Right renal cortex interstitium (tissue), 3 donors: ENCODE results near the gene KLF13. TPM values are rescaled to one million over a fixed set of nuclear protein-coding genes. Genes with fewer than 3 reads are reported as not detected.

Source experiments
- DNase-seq, 3 donors: peaks; one replicate each; pipeline ENCODE4 v3.0.0-alpha.2; 2013; ENCODE audit warnings: low read depth in 3 of 3, low spot score in 2 of 3
- polyA plus RNA-seq, 3 donors: library from polyadenylated mRNA; unstranded; fragments of 120-200 nt; gene quantifications; one replicate each; pipeline ENCODE4 v1.2.1, GENCODE V29; 2013; ENCODE audit not compliant: insufficient read length in 3 of 3

Gene KLF13
- polyA plus RNA-seq, 3 donors: 68.1 to 72.8 (median 72.0) TPM

DNA sequence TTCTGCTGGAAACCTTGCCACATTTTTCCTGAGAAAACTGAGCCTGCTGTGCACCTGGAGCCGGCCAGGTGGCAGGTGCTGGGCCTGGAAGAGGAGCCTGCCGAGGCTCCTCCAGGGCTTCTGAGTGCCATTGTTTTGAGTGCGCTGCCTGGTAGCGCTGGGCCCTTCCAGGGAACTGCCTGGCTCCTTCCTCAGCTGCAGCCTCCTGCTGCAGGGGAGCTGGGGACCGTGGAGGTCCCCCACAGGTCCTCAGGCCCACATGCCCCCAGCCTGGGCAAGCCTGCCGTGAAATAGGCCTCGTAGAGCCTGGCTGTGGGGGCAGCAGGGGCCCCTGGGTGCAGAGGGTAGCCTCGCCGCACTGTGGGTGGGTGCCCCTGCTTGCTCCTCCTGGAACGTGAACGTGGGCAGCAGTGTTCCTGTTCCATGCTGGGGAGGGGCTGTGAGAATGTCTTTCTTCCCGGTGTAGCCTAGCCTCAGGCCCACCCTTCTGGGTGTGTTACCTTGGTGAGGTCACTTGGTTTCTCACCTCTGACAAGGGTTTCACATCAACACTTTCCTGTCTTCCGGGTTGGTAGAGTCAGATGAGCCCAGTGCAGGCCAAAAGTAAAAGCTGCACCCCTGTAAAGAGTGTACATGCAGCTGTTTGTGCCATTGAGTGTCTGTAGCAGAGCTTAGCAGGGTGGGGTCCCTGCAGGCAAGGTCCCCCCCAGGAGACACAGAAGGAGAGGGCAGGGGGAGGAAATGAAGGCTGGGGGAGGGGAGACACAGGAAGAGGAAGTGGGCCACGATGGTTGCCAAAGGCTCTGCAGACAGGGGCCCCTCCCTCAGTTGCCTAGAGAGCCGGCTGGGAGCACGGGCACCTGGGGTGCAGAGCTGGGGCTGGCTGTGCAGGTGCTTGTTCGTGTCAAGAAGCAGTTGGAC lies 34.5 kb downstream of the KLF13 start:
- DNase-seq: no peak

DNA sequence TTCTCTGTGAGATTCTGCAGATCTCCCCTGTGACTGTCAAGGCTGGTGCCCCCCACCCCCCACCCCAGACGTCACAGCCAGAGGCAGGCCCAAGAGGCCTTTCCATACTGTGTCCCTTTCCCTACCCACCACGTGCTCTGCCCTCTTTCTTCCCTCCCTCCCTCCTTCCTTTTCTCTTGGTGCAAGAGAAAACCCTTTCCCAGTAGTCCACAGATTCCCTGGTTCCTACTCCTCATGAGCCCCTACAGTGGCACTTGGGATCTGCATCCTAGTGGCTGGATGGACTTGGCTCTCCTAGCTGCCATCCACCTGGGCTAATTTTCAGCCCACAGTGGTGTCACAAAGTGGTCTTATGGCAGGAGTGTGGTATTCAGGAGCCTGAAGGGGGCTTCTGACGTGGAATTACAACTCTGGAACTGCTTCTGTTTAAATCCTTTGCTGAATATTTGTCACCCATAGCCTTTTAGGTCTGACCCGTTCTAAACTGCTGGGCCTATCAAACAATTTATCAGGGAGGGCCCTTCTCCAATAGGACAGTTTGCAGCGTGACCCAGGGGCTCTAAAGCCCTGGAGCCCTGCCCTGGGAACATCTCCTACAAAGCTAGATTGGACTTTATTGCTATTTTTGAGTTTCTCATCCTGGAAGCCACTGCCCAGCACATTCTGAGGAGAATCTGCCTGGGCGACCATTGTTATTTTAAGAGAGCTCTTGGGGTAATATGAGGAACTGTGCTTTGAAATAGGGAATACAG lies 35.3 kb downstream of the KLF13 start:
- DNase-seq: no peak

DNA sequence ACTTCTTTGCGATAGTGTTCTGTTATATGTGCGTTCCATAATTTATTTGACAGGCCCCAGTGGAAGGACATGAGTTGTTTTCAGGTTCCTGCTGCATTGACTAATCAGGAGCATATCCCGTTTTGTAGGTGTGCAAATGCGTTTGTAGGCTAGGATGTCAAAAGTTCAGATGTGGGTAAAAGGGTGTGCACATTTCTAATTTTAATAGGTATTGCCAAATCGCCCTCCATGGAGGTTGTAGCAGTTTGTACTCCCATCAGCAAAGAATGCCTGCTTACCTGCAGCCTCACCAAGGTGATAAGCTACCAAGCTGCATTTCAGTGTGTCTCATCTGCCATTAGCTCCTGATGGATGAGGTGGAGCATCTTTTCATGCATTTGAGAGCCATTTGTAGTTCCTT lies 36.3 kb downstream of the KLF13 start:
- no peak for DNase-seq

DNA sequence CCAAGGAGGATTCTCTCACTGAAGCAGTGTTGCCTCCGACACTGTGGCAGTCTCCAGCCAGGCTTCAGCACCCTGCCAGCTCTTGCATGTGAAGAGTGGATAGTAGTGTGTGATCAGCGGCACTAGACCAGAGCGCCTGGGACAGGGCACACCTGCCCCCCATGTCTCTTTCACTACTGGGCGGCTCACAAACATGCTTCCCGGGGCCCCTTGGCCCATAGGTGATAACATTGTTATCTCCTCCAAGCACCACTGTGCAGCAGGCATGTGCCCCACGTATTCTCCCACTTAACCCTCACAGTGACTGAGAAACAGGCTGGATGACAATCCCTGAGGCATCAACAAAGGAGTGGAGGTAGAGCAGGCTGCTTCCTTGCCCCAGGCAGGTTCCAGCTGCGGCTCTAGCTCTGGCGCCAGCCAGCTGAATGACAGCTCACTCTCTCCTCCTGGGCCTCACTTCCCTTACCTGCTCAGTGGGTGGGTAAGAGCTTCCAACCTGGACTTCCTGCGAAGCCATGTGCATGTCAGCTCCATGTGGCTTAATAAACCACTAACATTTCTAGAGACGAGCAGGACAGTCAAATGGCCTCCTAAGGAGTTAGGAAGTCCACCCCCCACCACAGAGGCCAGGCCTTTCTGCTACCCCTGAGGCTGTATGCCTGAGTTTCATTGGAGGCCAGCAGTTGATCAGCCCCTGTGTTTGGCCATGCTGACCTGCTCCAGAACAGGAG lies 37.8 kb downstream of the KLF13 start:
- no peak for DNase-seq

DNA sequence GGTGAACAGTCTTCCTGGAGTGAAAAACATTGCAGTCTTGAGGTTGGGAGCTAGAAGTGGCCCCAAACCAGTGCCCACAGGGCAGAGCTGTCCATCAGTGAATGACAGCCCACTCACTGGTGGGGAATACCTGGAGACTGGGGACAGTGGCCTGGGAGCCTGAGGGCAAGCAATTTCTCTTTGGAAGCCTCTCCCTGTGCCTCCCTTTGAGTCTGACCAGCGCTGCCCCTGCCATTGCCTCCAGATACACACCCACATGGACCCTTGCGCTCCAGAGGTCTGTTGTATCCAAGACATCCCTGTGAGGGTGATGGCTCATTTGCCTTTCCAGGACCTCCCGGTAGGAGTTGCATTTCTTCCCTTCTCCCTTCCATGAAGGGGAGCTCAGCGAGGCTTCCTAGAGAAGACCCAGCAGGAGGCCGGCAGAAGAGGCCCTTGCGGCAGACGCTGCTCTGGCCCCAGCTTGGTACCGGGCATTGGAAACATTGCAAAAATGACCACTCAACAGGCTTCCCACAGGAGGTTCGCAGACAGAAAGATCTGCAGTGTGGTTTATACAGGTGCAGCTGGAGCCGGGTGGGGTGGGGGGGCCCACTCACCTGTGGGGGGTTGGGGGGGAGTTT lies 38.5 kb downstream of the KLF13 start:
- DNase-seq: no peak

DNA sequence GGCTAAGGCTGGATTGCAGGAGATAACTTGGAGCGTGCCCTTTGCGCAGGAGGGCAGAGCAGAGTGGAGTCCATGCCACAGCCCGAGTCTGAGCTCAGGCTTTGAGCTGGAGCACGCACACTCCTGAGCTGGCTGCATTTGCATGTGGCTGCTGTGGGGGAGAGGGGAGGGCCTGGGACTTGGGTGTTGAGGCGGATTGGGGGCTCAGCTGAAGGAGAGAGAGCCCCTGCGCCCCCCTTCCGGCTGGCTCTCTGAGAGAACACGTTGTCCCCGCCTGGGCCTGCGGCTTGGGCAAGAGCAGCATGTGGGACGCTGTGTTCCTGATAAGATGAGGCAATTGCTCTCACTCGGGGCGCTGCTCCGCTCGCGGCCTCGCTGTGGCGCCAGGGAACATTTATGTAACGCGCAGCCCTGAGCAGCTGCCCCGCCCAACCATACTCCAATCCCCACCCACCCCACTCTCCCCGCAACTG lies 39.1 kb downstream of the KLF13 start:
- no peak for DNase-seq

DNA sequence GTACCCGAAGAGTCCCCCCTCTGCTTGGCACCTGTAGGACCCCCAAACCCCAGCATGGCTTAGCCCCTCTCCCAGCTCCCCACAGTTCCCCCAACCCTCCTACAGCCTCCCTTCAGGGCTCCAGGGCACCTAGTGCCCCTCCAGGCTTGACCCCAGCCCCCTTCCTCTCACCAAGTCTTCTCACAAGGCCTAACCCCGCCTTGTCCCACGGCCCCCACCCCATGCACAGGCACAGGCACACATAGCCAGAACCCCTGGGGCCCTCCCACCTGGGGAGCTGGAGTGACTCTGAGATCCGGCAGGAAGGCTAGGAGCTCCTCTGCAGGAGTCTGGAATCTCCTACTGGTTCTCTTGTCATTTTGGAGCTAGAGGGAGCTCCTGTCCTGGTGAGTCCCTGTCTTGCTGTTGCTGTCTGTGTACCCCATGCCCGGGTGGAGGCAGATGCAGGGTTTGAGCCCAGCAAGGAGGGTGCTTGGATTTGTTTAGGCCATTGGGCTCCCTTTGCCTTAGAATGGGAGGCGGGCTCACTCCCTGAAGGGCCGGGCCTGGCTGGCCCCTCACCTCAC lies 39.6 kb downstream of the KLF13 start:
- no peak for DNase-seq

DNA sequence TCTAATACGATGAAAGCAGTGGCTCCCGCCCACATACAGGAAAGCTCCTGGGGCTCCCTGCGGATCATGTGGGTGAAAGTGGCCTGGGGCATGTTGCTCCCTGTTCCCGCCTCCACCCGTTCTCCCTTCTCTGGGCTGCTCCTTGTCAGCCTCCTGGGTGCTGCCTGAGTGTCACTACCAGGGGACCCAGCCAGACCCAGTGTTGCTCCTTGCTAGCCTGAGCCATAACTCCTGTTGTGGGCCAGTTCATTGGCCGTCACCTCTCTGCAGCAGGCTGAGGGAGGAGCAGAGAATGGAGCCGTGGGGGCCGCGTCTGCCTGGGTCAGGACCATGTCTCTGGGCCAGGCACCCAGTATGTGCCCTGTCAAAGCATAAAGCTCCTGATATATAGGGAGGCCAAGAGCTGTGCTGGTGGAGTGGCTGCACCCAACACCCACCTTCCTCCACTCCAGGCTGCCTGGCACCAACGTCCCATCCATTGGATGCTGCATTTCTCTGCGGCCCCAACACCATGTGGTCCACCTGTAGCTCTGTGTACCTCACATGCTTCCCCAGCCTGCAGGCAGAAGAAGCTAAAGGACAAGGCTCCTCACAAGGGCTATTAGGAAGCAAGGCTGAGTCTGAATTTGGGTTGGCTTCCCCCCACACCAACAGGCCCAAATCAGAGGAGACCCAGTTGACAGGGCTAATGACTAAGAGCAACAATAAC lies 40.5 kb downstream of the KLF13 start:
- DNase-seq: no peak

DNA sequence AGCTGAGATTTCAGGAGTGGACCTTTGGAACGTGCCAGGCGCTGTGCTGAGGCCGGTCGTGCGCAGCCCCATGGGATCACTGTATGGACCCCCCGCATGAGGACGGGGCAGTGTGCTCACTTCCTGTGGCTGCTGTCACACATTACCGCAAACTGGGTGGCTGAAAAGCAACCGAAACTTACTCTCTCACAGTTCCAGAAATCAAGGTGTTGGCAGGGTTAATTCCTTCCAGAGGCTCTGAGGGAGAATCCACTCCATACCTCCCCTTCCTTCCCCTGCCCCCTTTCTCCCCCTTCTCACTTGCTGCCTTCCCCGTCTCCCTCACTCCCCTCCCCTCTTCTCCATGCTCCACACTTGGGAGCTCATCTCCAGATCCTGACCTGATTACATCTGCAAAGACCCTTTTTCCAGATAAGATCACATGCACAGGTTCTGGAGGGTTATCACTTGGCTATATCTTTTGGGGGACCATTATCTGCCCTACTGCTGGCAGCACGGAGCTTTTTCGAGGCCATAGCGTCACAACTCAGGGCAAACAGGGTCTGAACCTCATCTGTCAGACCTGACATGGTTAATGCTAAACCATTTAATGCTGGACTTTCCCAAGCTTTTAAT lies 41.2 kb downstream of the KLF13 start:
- DNase-seq: no peak

DNA sequence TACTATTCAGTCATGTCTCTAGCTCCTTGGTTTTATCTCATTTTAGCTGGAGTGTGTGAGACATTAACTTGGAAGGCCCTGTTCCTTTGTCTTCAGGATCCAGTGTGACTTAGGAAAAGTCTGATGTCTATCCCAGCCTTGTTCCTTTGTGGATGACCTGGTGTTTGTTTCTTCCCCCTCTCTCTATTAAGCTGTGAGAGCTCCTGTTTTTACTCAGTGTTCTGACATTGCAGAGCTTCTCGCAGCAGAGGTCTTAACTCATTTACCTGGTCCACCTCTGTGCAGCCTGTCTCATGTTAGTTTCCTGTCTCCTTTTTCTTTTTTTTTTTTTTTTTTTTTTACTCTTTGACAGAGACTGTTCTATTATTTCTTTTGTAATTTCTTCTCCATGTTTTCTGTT lies 43.1 kb downstream of the KLF13 start:
- DNase-seq: no peak

DNA sequence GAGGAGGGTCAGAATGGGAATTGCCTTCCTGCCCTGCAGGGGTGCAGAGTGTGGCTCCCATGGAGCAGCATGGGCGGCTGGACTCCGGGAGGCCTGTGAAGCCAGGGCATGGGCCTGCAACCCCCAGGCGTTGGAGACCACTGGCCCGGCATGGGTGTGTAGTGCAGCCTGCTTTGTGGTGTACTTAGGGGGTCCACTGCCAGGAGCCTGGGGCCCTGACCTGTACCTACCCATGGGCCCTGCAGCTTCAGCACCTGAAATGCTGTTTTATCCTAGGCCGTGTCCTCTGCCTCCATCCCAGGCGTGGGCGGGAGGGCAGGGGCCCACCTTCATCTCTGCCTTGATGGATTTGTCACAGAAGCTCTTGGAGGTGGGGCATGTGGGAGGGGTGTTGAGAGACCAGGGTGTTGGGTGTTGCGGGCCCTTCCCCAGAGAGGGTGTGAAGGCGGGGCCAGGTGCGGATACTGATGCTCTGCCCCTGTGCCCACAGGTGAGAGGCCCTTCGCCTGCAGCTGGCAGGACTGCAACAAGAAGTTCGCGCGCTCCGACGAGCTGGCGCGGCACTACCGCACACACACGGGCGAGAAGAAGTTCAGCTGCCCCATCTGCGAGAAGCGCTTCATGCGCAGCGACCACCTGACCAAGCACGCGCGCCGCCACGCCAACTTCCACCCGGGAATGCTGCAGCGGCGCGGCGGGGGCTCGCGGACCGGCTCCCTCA lies 45.0 kb downstream of the KLF13 start:
- DNase-seq: no peak

DNA sequence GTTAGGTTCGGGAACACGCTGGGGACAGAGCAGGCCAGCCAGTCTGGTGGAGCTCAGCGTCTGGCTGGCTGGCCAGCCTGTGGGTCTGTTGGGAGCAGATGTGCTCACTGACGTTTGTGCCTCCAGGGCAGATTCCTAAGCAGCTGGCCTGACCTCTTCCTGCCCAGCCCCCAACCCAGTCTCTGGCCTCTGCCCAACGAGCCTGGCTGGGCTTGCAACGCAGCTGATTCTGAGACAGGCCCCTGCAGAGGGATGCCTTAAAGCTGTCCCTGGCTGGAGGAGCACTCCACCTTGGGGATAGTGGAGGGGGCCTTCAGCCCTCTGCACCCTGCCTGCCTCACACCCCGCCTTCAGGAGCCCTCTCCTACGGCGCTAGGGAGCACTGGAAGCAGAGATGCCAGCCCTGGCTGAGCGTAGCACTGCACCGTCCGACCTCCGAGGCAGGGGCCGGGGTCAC lies 46.0 kb downstream of the KLF13 start:
- no peak for DNase-seq

DNA sequence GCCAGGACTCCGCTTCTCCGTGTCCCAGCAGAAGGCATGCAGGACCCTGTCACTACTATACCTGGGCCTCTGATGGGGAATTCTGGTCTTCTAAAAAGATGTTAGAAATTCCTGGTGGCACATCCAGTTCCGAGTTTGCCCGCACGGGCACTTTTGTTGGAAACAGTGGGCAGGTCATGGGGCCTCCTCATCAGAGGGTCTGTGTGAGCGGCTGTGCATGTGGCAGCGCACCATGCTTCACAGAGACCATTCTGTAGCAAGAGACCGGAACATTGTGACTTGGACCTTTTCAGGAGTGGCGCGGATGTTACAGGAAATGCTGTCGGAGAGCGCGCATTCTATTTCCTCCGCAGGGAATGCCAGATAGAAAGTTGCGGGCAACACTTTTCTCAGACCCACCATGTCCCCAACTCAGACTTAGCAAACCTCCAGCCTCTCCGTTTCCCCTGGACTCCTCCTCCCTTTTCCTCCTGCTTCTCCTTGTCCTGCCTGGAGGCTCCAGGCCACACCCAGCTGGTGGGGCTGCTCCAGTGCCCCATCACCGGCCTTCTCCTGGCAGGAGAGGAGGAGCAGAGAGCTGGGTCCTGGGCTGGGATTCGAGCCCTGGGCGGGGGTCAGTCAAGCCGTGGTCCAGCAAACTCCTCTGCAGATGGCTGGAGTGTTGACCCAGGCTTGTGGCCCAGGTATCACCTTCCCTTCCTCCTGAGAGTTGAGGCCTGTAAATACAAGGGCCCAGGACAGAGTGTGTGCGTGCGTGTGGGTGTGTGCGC lies 46.6 kb downstream of the KLF13 start:
- no peak for DNase-seq

DNA sequence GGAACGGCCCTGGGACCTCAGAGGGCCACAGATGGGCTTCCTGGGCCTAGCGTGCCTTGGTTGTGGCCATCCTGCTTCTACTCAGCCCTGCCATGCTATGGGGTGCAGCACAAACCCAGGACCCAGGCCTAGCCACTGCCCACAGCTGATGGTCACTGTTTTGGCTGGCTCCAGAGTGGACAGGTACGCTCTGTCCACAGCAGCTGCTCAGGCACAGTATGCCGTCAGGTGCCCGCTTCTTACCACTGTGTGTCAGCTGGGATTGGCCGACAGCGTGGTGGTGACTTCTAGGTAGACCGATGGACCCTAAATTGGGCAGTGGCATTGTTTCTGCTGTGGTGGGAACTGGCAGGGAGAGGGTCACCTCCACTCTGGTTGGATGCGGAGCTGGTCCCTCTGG lies 47.3 kb downstream of the KLF13 start:
- DNase-seq: no peak

DNA sequence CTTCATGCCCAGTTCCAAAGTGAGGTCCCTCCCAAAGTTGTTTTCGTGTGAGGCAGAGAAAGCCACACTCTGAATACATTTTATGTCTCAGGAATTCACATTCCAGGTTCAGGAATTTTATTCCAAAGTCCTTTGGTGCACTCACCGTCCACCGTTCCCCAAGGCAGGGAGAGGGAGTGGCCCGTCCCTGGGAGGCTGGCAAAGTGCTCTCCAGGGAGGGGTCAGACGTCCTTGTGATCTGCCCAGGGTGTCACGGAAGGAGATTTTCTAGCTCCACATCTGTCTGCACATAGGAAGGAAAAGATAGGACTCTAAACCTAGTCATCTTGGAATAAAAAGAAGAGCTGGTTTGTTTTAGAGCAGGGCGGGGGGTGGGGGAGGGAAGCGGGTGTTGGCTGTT lies 47.9 kb downstream of the KLF13 start:
- no peak for DNase-seq

DNA sequence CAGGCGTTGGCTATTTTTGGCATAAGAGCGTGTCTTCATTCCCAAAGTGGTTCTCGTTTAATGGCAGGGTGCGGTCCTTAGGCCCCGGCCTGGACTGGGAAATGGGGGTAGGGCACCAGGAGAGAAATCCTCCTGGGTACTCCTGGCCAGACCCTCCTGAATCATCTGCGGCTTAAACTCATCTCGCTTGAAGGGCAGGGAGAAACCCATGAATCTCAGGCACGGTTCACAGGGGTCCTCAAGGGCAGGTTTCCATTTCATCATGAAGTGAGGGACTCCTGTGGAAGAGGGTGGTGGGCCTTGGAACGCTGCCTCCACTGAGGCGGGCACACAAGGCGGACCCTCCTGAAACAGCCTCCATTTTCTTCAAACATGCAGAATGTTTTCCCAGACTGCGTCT lies 48.4 kb downstream of the KLF13 start:
- no peak for DNase-seq

DNA sequence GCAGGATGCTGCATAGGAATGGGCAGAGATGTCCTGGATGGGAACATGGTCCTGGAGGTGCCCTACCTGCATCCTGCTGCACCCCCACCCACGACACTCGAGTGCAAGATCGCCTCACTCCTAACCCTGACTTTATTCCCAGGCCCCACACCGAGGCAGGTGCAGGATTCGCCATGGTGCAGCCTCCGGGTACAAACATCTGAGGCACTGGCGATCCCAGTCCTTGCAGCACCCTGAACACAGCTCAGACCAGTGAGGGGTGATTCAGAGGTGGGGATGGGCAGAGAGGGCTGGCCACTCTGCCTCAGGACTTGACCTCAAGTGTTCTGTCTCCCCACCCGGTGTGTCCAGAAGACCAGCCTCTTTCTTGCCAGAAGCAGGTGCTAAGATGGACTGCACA lies 49.1 kb downstream of the KLF13 start:
- DNase-seq: no peak

DNA sequence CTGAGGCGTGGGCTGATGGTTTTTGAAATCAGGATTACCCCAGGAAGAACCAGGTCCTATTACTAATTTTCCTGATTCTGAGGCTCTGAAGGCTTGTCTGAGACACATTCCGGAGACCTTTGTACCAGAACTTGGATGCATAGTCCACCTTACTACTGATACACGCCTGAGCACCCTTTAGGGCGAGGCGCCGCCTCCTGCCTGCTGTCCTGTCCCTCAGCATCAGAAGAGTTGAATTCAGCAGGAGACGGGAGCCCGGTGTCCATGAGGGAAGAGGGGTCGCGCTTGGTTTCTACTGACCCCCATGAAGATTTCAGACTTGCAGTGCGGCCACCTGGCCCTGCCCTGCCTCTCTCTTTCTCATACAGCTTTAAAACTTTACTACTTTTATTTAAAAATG lies 49.9 kb downstream of the KLF13 start:
- DNase-seq: no peak
